Myocyte (in vitro differentiated cells): Measurements from ENCODE around the gene CEACAM1. TPM values are rescaled to one million over a fixed set of nuclear protein-coding genes. Genes with fewer than 3 reads are reported as not detected.
A peak's percentile ranks its signal among the peaks of the same experiment; 100 is the strongest.
"Not testable (repeated sequence)": the region's sequence is repeated elsewhere in the genome, so short reads cannot be mapped to it uniquely, and the experiment has no call there.

ENCODE experiments used
- DNase-seq: peaks from one replicate; pipeline ENCODE4 v3.0.0-alpha.2; 2012; ENCODE audit warnings: low read depth
- total RNA-seq: library from RNA; depleted of rRNA; stranded (reverse); fragments of >200 nt; gene quantifications from 2 replicates; pipeline ENCODE4 v1.2.3, GENCODE V29; 2014

Gene CEACAM1
- total RNA-seq, 1 donor from 2014 or later: not detected

DNA sequence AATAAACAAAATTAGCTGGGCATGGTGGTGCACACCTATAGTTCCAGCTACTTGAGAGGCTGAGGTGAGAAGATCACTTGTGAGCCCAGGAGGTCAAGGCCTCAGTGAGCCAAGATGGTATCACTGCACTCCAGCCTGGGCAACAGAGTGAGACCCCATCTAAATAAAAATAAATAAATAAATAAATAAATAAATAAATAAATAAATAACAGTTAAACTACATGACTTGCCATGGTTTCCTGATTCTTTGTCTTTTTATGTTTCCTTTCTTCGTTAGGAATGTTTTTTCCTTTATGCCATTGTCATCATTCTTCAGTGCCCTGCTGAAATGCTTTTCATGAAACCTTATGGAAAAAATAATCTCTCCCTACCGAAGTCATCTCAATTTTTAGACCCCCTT is 50.3 kb downstream of the CEACAM1 start:
- no peak for DNase-seq

DNA sequence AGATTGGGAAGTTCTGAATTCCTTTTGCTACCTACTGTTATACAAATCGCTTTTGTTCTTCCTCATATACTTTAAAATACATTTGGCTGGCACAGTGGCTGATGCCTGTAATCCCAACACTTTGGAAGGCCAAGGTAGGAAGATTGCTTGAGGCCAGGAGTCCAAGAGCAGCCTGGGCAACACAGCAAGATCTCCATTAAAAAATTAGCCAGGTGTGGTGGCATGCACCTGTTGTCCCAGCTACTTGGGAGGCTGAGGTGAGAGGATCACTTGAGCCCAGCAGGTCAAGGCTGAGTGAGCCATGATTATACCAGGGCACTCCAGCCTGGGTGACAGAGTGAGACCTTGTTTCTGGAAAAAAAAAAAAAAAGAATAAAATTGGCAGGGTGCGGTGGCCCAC is 51.2 kb downstream of the CEACAM1 start:
- no peak for DNase-seq

DNA sequence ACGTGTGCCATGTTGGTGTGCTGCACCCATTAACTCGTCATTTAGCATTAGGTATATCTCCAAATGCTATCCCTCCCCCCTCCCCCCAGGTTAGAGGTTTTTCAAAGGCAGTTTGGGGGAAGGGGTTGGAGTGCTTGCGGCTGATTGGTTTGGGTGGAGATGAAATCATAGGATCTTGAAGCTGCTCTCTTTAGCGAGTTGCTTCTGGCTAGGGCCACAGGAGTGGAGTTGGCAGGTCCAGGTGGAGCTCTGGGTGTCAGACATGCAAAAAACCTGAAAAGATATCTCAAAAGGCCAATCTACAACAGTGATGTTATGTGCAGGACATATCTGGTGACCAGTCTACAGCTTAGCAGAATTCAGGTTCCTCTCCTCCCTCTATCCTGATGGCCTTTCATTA is 52.9 kb downstream of the CEACAM1 start:
- no peak for DNase-seq

GRCh38 chr19:42474743-42475142 is 53.5 kb downstream of the CEACAM1 start:
- no peak for DNase-seq

GRCh38 chr19:42473686-42474085 is 54.6 kb downstream of the CEACAM1 start:
- DNase-seq: no peak

GRCh38 chr19:42472402-42473147 is 55.7 kb downstream of the CEACAM1 start:
- DNase-seq: no peak

DNA sequence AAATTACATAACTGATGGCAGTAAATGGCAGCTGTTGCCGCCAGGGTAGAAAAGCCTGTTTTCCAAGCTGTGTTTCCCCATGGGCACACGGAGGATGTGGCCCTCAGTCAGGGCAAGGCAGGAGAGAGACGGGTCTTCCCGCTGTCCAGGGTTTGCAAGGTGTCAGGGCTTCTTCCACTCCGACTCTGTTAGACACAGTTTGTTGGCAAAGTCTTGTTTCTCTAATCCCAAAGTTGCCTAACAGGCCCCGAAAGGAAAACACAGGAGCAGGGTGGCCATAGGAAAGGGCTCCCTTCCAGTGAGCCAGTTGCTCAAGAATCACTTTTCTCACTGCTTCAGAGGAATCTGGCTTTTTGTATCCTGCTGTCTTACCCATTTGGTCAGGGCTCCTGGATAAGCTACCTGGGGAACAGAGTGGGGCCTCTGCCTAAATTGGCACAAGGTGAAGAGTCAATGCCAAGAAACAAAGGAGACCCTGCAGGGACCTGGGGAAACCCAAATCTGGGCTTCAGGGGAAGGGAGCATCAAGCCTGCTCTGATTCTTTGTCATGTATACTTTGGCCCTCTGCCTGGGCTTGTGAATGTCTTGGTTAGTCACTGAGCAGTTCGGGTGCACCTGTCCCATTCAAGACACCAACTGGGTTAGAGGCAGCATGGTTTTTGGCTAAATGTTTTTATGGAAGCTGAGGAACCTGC is 56.6 kb downstream of the CEACAM1 start:
- peak; percentile 85 for DNase-seq

GRCh38 chr19:42469311-42470235 is 58.7 kb downstream of the CEACAM1 start:
- DNase-seq: peak; percentile 25

GRCh38 chr19:42468273-42468796 is 59.9 kb downstream of the CEACAM1 start:
- peak; percentile 91 for DNase-seq

- no peak for DNase-seq
These were observed 61.0 kb downstream of the CEACAM1 start for GRCh38 chr19:42467183-42467760.

- DNase-seq: no peak
These were observed 61.6 kb downstream of the CEACAM1 start for GRCh38 chr19:42466521-42467182.

DNA sequence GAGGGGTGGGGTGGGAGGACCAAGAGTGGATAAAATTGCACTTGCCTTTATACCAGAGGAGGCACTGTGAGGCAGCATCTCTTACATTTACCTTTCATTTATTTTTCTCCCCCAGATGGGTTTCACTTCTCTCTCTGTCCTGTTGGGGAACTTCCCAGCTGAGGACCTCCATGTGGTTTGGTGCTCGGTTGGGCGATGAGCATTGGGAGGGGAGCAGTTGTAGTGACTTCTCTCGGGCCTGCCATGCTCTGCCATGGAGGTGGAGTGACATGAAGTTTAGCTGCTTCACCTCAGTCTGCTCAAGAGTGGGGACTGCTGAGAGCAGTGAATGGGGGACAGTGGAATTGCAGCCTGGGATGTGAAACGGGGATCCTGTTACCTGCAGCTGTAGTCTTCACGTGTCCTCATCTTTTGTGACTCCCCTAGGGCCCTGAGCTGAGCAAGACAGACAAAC is 62.4 kb downstream of the CEACAM1 start:
- no peak for DNase-seq

DNA sequence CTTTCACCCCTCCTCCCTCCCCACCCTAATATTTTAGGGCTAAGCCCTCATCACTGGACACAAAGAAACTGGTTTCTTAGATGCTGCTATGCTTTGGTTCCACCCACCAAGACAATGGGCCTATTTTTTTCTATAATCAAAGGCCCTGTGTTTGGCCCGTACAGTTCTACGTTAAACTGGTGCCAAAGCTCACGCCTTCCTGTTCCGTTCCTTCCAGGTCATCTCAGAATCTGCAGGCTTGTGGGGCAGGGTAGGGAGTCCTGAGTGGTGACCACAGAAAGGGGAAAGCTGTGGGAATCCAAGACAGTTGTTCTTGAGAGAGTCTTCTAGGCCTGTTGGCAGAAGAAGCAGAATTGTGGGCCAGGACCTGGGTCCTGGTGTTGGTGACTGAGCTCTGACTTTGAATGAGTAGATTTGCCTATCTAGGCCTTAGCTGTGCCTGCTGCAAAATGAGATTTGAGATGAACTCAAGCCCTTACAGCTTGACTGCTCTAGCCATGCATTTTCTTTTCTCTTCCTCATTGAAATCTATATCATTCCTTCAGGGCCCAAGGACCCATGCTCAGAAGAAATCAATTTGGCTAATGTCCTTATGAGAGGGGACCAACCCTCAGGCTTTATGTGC is 66.5 kb downstream of the CEACAM1 start:
- no peak for DNase-seq

DNA sequence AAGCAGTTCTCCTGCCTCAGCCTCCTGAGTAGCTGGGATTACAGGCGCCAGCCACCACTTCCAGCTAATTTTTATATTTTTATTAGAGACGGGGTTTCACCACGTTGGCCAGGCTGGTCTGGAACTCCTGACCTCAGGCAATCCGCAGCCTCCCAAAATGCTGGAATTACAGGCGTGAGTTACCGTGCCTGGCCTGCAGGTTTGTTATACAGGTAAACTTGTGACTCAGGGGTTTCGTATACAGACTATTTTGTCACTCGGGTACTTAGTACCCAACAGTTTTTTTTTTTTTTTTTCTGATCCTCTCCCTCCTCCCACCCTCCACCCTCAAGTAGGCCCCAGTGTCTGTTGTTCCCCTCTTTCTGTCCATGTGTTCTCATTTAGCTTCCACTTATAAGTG is 67.0 kb downstream of the CEACAM1 start:
- DNase-seq: not testable (repeated sequence)

- no peak for DNase-seq
These were observed 68.4 kb downstream of the CEACAM1 start for GRCh38 chr19:42459926-42460325.

Other genes starting within 250 kb of the CEACAM1 start
- gene PRR19, start 226.3 kb downstream of the CEACAM1 start, total RNA-seq: 1.1 and 2.6 TPM in 2 replicates
- gene PAFAH1B3, start 225.9 kb downstream of the CEACAM1 start, total RNA-seq: 21.7 and 29.1 TPM in 2 replicates
- 1.6 TPM in 1 of 2 replicates, not detected in the other for gene TMEM145, start 215.2 kb downstream of the CEACAM1 start, total RNA-seq
- gene MEGF8, start 202.8 kb downstream of the CEACAM1 start, total RNA-seq: 24.6 and 29.5 TPM in 2 replicates
- not detected in 2 replicates for gene CNFN, start 138.2 kb downstream of the CEACAM1 start, total RNA-seq
- gene LIPE, start 101.1 kb downstream of the CEACAM1 start, total RNA-seq: 1.5 and 3.7 TPM in 2 replicates
- gene CXCL17, start 85.5 kb downstream of the CEACAM1 start, total RNA-seq: not detected in 2 replicates
- not detected in 2 replicates for gene CEACAM8, start 66.4 kb upstream of the CEACAM1 start, total RNA-seq
- not detected in 2 replicates for gene PSG3, start 212.0 kb upstream of the CEACAM1 start, total RNA-seq
- not detected in 2 replicates for gene PSG8, start 237.2 kb upstream of the CEACAM1 start, total RNA-seq